WTC11 (cell line): ENCODE measurements around the gene PIK3CB. TPM values are rescaled to one million over a fixed set of nuclear protein-coding genes. Genes with fewer than 3 reads are reported as not detected.
"Not testable (repeated sequence)": the region's sequence is repeated elsewhere in the genome, so short reads cannot be mapped to it uniquely, and the experiment has no call there.

Experiments used
- ATAC-seq: fragments of 200-7000 bp; cut with Tn5 transposase; 2 replicates; pipeline ENCODE4 v1.10.0; 2021; ENCODE audit warnings: mild to moderate bottlenecking, moderate library complexity
- CTCF ChIA-PET: fragments of 300-600 bp; sonication (Branson Sonifier 250); formaldehyde crosslinking; loops from one replicate; lab custom pipeline; 2021; ENCODE audit warnings: antibody characterized with exemption; lab: Charles Lee
- POLR2A ChIA-PET: fragments of 350-600 bp; sonication (Branson Sonifier 250); formaldehyde crosslinking; loops from one replicate; lab custom pipeline; 2021; ENCODE audit warnings: antibody characterized with exemption; lab: Charles Lee
- DNase-seq: peaks from one replicate; pipeline ENCODE4 v3.0.0; 2021; ENCODE audit warnings: low spot score
- H3K27ac Mint-ChIP-seq: 2 replicates; pipeline ENCODE4 v1.8.0; 2021; ENCODE audit warnings: mixed read lengths
- H3K27me3 Mint-ChIP-seq: 2 replicates; pipeline ENCODE4 v1.8.0; 2021; ENCODE audit warnings: low read depth, mild to moderate bottlenecking, moderate library complexity, mixed read lengths
- H3K36me3 Mint-ChIP-seq: 2 replicates; pipeline ENCODE4 v1.8.0; 2021; ENCODE audit warnings: mixed read lengths
- H3K4me1 Mint-ChIP-seq: 2 replicates; pipeline ENCODE4 v1.8.0; 2022; ENCODE audit warnings: mixed read lengths
- H3K4me3 Mint-ChIP-seq: 2 replicates; pipeline ENCODE4 v1.8.0; 2021; ENCODE audit warnings: mild to moderate bottlenecking, moderate library complexity, mixed read lengths
- H3K9me3 Mint-ChIP-seq: 2 replicates; pipeline ENCODE4 v1.8.0; 2021; ENCODE audit warnings: mixed read lengths
- ESRRA ChIP-seq: sonication (generic); formaldehyde crosslinking; IDR thresholded peaks from 2 replicates; pipeline ENCODE4 v1.8.1; 2022; ENCODE audit warnings: mild to moderate bottlenecking, missing genetic modification reagents, borderline replicate concordance
- ETV6 ChIP-seq: sonication (generic); formaldehyde crosslinking; IDR thresholded peaks from 2 replicates; pipeline ENCODE4 v1.8.1; 2022; ENCODE audit warnings: mild to moderate bottlenecking, missing genetic modification reagents
- FOXK1 ChIP-seq: sonication (generic); formaldehyde crosslinking; IDR thresholded peaks from 2 replicates; pipeline ENCODE4 v1.8.0; 2022; ENCODE audit warnings: mild to moderate bottlenecking, moderate library complexity, missing genetic modification reagents
- FOXP1 ChIP-seq: sonication (generic); formaldehyde crosslinking; IDR thresholded peaks from 2 replicates; pipeline ENCODE4 v1.8.0; 2022; ENCODE audit warnings: missing genetic modification reagents, mild to moderate bottlenecking, moderate library complexity, borderline replicate concordance
- GRHL2 ChIP-seq: fragments of 250-450 bp; sonication (Bioruptor Pico); IDR thresholded peaks from 2 replicates; pipeline ENCODE4 v1.8.0; 2022; ENCODE audit warnings: mild to moderate bottlenecking, moderate library complexity; ENCODE audit not compliant: insufficient replicate concordance, severe bottlenecking
- JUN ChIP-seq: sonication (generic); formaldehyde crosslinking; IDR thresholded peaks from 2 replicates; pipeline ENCODE4 v1.8.0; 2023; ENCODE audit warnings: mild to moderate bottlenecking, missing genetic modification reagents
- PRRX2 ChIP-seq: fragments of 250-450 bp; sonication (Bioruptor Pico); IDR thresholded peaks from 2 replicates; pipeline ENCODE4 v1.8.0; 2021; ENCODE audit warnings: mild to moderate bottlenecking
- TEAD1 ChIP-seq: sonication (generic); formaldehyde crosslinking; IDR thresholded peaks from 2 replicates; pipeline ENCODE4 v1.8.0; 2022; ENCODE audit warnings: mild to moderate bottlenecking, missing genetic modification reagents
- ZBTB21 ChIP-seq: sonication (generic); formaldehyde crosslinking; IDR thresholded peaks from 2 replicates; pipeline ENCODE4 v1.8.1; 2023; ENCODE audit warnings: mild to moderate bottlenecking, missing genetic modification reagents, borderline replicate concordance
- total RNA-seq: library from RNA; stranded (reverse); gene quantifications from 3 replicates; pipeline ENCODE4 v1.2.3, GENCODE V29; 2021
- TF ChIP-seq, protein P1 (sequence below): sonication (generic); formaldehyde crosslinking; IDR thresholded peaks from 2 replicates; pipeline ENCODE4 v1.8.0; 2023; ENCODE audit warnings: missing genetic modification reagents, mild to moderate bottlenecking, borderline replicate concordance
- TF ChIP-seq, protein P2 (sequence below): sonication (generic); formaldehyde crosslinking; IDR thresholded peaks from 2 replicates; pipeline ENCODE4 v1.8.0; 2023; ENCODE audit warnings: missing genetic modification reagents
- TF ChIP-seq, protein P3 (sequence below): sonication (generic); formaldehyde crosslinking; IDR thresholded peaks from 2 replicates; pipeline ENCODE4 v1.8.1; 2023; ENCODE audit warnings: mild to moderate bottlenecking, moderate library complexity, missing genetic modification reagents
- TF ChIP-seq, protein P4 (sequence below): fragments of 250-450 bp; sonication (Bioruptor Pico); IDR thresholded peaks from 2 replicates; pipeline ENCODE4 v1.8.0; 2021; ENCODE audit warnings: mild to moderate bottlenecking

The PIK3CB gene
- total RNA-seq, 1 experiment from 2014 or later, result 36.0 TPM

DNA sequence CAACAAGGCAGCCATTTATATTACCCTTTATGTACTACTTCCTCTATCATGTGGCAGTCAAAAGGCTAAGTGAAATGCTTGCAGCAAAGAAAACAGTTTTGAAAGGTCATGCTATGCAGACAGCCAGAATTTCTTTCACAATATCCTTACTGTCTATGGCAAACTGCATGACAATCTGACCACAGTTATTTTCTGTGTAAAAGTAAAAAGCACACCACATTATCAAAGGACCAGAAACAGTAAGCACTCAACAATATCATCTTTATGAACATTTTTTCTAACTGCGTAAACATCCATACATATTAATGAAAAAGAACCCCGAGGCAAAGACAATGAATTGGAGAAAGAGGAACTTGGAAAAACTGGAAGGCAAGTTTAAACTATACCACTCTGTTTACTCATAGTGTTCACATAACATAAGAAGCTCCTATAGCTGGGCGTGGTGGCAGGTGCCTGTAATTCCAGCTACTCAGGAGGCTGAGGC lies 47.9 kb downstream of the PIK3CB start (continued):
- TF ChIP-seq, protein P1, sequence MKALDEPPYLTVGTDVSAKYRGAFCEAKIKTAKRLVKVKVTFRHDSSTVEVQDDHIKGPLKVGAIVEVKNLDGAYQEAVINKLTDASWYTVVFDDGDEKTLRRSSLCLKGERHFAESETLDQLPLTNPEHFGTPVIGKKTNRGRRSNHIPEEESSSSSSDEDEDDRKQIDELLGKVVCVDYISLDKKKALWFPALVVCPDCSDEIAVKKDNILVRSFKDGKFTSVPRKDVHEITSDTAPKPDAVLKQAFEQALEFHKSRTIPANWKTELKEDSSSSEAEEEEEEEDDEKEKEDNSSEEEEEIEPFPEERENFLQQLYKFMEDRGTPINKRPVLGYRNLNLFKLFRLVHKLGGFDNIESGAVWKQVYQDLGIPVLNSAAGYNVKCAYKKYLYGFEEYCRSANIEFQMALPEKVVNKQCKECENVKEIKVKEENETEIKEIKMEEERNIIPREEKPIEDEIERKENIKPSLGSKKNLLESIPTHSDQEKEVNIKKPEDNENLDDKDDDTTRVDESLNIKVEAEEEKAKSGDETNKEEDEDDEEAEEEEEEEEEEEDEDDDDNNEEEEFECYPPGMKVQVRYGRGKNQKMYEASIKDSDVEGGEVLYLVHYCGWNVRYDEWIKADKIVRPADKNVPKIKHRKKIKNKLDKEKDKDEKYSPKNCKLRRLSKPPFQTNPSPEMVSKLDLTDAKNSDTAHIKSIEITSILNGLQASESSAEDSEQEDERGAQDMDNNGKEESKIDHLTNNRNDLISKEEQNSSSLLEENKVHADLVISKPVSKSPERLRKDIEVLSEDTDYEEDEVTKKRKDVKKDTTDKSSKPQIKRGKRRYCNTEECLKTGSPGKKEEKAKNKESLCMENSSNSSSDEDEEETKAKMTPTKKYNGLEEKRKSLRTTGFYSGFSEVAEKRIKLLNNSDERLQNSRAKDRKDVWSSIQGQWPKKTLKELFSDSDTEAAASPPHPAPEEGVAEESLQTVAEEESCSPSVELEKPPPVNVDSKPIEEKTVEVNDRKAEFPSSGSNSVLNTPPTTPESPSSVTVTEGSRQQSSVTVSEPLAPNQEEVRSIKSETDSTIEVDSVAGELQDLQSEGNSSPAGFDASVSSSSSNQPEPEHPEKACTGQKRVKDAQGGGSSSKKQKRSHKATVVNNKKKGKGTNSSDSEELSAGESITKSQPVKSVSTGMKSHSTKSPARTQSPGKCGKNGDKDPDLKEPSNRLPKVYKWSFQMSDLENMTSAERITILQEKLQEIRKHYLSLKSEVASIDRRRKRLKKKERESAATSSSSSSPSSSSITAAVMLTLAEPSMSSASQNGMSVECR (CRISPR knock-in tag), result no peak

DNA sequence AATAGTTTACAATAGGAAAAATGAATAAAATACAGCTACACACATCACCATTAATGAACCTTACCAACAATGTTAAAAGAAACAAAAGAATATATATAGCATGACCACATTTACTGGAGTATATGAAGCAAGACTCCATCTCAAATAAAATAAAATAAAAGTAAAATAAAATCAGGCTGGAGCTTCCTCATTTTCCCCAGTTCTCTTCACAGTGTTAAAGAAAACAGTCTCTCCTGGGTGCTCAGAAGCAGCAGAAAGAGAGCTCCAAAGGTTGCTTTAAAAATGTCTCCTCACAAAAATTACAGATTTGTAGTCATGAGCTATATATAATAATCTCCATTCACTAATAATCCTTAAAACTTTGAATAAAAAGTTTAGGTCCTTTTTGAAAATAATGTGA lies 48.8 kb downstream of the PIK3CB start:
- Mint-ChIP-seq H3K27ac (no peak overlapping the region), H3K4me3 (no peak overlapping the region), H3K27me3 (no peaks in the 10 kb centered on the region), H3K4me1 (peaks cover 9% of the 10 kb centered on the region), H3K9me3 (no peaks in the 10 kb centered on the region), H3K36me3 (peaks cover 16% of the 10 kb centered on the region)
- TF ChIP-seq TEAD1 (CRISPR knock-in tag), result no peak
- TF ChIP-seq, protein P2, sequence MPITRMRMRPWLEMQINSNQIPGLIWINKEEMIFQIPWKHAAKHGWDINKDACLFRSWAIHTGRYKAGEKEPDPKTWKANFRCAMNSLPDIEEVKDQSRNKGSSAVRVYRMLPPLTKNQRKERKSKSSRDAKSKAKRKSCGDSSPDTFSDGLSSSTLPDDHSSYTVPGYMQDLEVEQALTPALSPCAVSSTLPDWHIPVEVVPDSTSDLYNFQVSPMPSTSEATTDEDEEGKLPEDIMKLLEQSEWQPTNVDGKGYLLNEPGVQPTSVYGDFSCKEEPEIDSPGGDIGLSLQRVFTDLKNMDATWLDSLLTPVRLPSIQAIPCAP (CRISPR knock-in tag), result no peak
- no peak for TF ChIP-seq ETV6 (CRISPR knock-in tag)
- TF ChIP-seq, protein P3, sequence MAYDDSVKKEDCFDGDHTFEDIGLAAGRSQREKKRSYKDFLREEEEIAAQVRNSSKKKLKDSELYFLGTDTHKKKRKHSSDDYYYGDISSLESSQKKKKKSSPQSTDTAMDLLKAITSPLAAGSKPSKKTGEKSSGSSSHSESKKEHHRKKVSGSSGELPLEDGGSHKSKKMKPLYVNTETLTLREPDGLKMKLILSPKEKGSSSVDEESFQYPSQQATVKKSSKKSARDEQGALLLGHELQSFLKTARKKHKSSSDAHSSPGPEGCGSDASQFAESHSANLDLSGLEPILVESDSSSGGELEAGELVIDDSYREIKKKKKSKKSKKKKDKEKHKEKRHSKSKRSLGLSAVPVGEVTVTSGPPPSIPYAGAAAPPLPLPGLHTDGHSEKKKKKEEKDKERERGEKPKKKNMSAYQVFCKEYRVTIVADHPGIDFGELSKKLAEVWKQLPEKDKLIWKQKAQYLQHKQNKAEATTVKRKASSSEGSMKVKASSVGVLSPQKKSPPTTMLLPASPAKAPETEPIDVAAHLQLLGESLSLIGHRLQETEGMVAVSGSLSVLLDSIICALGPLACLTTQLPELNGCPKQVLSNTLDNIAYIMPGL (CRISPR knock-in tag), result no peak
- no peak for TF ChIP-seq ZBTB21
- TF ChIP-seq FOXP1 (CRISPR knock-in tag), result no peak
- TF ChIP-seq PRRX2, result no peak
- TF ChIP-seq FOXK1 (CRISPR knock-in tag), result no peak
- TF ChIP-seq GRHL2 (CRISPR knock-in tag), result no peak
- no peak for TF ChIP-seq ESRRA (CRISPR knock-in tag)
- TF ChIP-seq, protein P4, sequence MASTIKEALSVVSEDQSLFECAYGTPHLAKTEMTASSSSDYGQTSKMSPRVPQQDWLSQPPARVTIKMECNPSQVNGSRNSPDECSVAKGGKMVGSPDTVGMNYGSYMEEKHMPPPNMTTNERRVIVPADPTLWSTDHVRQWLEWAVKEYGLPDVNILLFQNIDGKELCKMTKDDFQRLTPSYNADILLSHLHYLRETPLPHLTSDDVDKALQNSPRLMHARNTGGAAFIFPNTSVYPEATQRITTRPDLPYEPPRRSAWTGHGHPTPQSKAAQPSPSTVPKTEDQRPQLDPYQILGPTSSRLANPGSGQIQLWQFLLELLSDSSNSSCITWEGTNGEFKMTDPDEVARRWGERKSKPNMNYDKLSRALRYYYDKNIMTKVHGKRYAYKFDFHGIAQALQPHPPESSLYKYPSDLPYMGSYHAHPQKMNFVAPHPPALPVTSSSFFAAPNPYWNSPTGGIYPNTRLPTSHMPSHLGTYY (CRISPR knock-in tag), result no peak
- no peak for TF ChIP-seq JUN (CRISPR knock-in tag)
- no peak for DNase-seq
- CTCF ChIA-PET, result interaction anchor here (0.7 kb wide), 1 partner anchor 130 kb away, joined by 3 read pairs; no protein-coding TSS in a partner anchor
- ATAC-seq, result no peak
- POLR2A ChIA-PET, result interaction anchor here (0.6 kb wide), 1 partner anchor 53 kb away, joined by 5 read pairs; no protein-coding TSS in a partner anchor

DNA sequence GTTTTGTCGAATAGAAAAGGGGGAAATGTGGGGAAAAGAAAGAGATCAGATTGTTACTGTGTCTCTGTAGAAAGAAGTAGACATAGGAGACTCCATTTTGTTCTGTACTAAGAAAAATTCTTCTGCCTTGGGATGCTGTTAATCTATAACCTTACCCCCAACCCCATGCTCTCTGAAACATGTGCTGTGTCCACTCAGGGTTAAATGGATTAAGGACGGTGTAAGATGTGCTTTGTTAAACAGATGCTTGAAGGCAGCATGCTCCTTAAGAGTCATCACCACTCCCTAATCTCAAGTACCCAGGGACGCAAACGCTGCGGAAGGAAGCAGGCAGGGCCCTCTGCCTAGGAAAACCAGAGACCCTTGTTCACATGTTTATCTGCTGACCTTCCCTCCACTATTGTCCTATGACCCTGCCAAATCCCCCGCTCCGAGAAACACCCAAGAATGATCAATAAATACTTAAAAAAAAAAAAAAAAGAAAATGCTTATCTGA lies 49.3 kb downstream of the PIK3CB start:
- not testable (repeated sequence) for ATAC-seq, DNase-seq, H3K4me3 Mint-ChIP-seq, H3K4me1 Mint-ChIP-seq, H3K27me3 Mint-ChIP-seq, H3K9me3 Mint-ChIP-seq
- CTCF ChIA-PET, result interaction anchor here (0.7 kb wide), 1 partner anchor 130 kb away, joined by 3 read pairs; no protein-coding TSS in a partner anchor
- H3K27ac Mint-ChIP-seq, result 0 out of 2 replicates have a peak overlapping the region, but pooled peaks have one; percentile 79
- H3K36me3 Mint-ChIP-seq, result peaks cover 14% of the 10 kb centered on the region
- POLR2A ChIA-PET, result interaction anchor here (0.6 kb wide), 1 partner anchor 53 kb away, joined by 5 read pairs; no protein-coding TSS in a partner anchor
